Skin of body (tissue), 2 donors: ENCODE measurements around the gene MYOC. TPM values are rescaled to one million over a fixed set of nuclear protein-coding genes. Genes with fewer than 3 reads are reported as not detected.
"Not testable (repeated sequence)": the region's sequence is repeated elsewhere in the genome, so short reads cannot be mapped to it uniquely, and the experiment has no call there.

Source experiments
- DNase-seq: peaks from one replicate; lab custom pipeline; 2025; lab: John Stamatoyannopoulos, UW
- total RNA-seq: library from RNA; depleted of rRNA; stranded (reverse); fragments of >200 nt; gene quantifications from one replicate; pipeline ENCODE4 v1.2.3, GENCODE V29; 2014

The MYOC gene
- total RNA-seq: 0.30 TPM

DNA sequence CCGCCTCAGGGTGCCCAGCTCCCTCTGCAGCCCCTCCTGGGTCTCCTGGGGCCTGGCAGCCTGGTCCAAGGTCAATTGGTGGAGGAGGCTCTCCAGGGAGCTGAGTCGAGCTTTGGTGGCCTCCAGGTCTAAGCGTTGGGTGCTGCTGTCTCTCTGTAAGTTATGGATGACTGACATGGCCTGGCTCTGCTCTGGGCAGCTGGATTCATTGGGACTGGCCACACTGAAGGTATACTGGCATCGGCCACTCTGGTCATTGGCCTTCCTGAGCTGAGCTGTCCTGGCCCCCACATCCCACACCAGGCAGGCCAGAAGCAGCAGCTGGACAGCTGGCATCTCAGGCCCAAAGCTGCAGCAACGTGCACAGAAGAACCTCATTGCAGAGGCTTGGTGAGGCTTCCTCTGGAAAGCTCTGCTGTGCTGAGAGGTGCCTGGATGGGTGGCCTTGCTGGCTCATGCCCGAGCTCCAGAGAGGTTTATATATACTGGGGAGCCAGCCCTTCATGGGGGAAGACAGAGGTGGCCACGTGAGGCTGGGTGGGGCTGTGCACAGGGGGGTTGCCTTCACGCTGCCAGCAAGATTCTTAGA, at the start of gene MYOC:
TSS of gene MYOC (minus strand) at position 455 of the 589 bp plus-strand sequence. CDS start at position 378, 77 bp downstream.
- no peak for DNase-seq

DNA sequence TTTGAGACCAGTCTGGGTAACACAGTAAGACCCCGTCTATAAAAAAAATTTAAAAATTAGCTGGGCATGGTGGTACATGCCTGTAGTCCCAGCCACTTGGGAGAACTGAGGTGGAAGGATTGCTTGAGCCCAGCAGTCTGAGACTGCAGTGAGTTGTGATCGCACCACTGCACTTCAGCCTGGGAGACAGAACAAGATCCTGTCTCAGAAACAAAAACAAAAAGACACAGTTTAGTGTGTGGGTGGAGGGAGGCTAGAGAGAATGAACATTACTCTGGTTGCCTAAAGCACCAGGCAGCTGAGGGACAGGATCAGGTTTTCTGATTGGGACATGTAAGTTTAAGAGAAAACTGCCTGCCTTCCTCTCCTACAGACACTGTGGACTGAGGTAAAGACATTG, 47.0 kb upstream of the MYOC start:
- DNase-seq: no peak

GRCh38 chr1:171695772-171696171, 43.3 kb upstream of the MYOC start:
- DNase-seq: not testable (repeated sequence)

DNA sequence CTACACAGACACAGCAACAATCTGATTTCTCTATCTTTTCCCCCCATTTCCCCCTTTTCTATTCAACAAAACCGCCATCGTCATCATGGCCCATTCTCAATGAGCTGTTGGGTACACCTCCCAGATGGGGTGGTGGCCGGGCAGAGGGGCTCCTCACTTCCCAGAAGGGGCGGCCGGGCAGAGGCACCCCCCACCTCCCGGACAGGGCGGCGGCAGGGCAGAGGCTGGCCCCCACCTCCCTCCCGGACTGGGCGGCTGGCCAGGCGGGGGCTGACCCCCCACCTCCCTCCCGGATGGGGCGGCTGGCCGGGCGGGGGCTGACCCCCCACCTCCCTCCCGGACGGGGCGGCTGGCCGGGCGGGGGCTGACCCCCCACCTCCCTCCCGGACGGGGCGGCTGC, 41.1 kb upstream of the MYOC start:
- DNase-seq: not testable (repeated sequence)

DNA sequence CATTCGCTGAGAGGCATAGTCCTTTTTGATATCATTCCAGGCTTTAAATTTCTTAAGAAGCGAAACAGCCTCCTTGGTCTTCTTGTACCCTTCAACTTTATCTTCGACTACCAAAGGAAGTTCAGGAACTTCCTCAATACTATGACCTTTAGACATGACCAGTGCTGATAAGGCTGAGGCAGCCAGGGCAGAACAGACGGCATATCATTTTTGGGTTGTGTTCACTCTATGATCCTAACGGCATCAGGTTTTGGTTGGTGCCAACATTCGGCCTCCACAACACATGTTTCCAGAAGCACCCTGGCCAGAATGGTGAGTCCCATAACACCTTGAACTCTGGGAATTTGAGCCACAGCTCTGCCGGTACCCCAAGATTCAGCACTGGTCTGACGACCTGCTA, 31.4 kb upstream of the MYOC start:
- DNase-seq: no peak

GRCh38 chr1:171680339-171680738, 27.9 kb upstream of the MYOC start:
- DNase-seq: no peak

DNA sequence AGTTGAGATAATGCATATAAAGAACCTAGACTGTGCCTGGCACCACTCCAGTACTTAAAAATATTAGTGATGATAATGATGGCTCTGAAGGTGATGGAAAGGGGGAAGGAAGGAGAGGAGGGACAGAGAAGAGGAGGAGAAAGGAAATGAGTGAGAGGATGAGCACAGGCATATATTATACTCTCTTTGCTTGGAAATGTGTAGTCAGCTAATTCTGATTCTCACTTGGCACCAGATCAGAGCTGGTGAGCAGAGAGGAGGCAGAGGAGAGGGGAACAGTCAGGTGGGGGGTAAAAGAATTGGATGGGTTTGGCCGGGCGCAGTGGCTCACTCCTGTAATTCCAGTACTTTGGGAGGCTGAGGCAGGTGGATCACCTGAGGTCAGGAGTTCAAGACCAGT, 24.3 kb upstream of the MYOC start:
- no peak for DNase-seq

GRCh38 chr1:171674431-171675405, 22.2 kb upstream of the MYOC start:
- DNase-seq: peak; percentile 71

- no peak for DNase-seq
These were observed 18.3 kb upstream of the MYOC start for GRCh38 chr1:171670739-171671138.

- DNase-seq: no peak
These were observed 15.9 kb upstream of the MYOC start for GRCh38 chr1:171668372-171668771.

GRCh38 chr1:171666114-171666769, 13.8 kb upstream of the MYOC start:
- DNase-seq: no peak

DNA sequence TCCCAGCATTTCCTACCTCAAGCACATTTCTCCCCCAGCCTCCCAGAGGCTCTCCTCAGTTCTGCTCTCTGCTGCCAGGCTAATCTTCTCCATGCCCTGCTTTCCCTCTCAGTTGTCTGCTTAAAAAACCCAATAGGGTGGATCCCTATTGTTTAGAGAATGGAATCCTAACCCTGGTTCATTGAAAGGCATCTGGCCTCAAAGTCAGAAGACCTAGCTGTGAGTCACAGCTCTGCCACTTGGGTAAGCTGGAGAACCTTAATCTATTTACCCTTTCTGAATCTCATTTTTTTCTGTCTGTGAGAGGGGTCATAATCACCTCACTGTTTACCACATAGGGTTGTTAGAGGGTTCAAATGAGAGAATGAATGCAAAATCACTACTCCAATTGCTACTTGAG, 12.5 kb upstream of the MYOC start:
- no peak for DNase-seq

DNA sequence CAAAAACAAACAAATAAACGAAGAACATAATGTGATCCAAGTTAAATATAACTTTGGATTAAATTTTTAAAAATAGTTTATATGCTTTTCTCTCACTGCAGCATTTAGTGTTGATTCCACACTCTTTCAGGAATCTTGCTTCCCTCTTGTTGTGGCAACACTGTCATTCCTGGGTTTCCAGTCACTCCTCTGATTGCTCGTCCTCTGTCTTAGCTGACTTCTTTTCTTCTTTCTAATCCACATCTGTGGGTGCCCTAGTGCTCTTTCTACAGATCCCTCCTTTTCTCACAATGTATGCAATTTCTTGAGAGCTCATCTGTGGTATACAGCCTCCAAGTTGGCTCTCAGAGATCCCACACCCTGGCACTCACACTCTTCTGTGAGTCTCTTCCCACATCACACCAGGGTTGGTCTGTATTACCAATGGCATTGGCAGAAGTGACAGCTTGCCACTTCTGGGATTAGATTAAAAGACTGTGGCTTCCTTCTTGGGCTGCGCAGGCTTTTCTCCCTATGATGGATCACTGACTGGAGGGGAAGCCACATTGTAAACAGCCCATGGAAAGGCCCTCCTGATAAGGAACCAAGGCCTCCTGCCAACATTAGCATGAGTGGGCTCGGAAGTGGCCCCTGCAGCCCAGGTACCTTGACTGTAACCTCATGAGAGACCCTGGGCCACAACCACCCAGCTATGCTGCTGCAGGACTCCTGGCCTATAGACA, 11.5 kb upstream of the MYOC start:
- DNase-seq: no peak

GRCh38 chr1:171663036-171663853, 10.8 kb upstream of the MYOC start:
- DNase-seq: no peak

DNA sequence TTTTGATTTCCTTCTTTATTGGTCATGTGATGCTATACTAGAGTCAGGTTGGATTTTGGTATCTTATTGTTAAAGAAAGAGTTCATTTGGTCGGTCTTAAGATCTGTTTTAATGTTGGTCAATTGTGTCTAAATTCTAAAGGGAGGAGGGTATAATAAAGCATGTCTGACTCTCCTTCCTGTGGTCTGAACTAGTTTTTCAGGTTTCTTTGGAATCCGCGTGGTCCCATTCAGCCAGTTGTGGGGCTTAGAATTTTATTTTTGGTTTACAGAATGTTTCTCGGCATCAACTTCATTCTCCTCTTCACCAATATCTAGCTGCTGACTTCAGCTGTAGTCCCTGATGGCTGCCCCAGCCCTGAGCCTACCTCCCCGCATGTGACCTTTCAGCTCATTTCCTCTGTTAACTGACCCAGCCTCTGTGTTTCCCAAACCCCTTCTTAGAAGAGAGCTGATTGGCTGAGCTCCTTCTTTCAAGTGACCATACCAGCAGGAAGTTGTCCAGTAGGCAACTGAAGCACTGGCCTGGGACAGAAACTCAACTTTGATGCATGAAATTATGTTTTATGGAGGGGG, 8.7 kb upstream of the MYOC start:
- no peak for DNase-seq

DNA sequence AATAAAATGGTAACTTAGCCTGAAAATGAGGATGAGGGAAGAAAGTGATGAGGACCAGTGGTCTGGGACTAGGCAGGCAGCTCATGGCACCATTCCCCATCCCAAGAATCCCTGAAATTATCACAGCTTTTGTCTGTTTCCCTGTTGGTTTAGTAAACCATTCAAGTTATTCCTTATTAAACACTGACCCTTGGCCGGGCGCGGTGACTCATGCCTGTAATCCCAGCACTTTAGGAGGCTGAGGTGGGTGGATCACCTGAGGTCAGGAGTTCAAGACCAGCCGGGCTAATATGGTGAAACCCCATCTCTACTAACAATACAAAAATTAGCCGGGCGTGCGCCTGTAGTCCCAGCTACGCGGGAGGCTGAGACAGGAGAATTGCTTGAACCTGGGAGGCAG, 3.7 kb upstream of the MYOC start:
- DNase-seq: not testable (repeated sequence)

DNA sequence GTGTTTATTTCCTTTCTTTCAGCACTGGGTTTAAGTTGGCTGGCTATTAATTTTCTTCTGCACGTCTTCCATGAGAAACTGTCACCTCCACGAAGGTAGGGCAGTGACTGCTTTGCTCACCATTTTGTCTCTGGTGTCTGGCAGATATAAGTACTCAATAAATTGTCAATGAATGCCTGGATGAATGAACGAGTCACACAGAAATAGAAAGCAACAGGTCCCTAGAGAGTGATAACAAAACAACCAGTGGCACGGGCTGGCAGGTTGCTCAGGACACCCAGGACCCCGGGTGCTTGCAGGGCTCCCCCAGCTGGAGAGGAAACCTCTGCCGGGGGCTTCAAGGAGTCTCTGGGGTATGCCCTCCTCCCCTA, 3.2 kb upstream of the MYOC start:
- DNase-seq: no peak

DNA sequence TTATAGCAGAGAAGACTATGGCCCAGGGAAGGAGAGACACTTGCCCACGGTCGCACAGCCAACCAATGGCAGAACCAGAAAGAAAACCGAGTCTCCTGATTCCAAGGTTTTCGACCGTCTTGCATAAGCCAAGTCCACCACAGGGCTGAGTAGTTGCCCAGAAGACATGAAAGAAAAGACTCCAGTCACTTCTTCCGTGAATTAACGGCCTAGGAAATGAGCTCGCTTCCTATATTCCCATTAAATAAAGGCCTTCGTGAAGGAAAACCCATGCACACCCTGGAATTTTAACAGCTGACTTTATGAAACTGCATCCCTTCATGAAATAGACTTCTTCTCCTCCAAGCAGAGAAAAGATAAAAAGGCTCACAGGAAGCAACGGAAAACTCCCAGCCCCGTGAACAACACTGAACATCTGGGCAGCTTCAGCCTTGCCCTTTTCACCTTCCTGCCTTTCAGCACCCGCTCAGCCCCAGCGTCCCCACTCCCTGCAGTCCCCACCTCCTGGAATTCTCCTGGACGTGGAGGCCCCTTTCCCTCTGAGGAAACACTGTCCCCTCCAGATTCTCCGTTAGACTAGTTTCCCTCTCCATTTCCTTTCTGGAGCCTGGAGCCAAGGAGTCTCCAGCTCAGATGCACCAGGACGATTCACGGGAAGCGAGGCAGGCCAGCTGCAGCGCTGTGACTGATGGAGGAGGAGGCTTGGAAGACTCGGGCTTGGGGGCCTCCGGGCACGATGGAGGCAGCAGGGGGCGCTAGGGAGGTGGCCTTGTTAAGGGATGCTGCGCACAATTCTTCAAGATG, 2.7 kb upstream of the MYOC start:
- DNase-seq: peak; percentile 94

DNA sequence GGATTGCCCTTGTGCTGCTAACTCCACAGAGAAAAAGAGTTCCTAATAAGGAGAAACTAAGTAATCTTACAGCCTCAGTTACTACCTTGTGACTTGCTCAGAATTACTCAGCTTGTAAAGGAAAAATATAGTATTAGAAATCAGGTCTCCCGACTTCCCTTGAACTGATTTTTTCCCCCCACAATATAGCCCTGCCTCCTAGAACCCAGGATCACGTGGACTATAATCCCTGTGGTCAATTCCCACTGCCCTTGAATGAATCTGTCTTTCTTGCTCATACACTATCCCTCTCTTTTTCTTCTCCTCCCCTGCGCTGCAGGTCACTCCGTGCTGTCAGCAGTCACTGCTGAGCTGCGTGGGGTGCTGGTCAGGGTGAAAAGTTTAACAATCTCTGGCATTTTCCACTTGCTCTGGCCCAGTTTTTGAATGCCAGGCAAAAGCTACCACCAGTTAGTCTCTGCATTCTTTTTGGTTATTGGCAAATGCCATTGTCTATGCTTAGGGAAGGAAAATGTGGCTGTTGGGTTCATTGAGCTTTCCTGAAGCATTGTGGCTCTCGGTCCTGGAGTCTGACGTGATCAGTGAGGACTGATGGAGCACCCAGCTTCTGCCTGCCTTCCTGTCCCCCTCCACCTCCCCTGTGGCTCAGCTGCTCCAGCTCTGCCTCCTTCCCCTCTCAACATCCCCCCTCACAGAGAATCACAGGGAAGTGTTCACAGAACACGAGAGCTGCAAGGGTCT, 1.9 kb upstream of the MYOC start:
- no peak for DNase-seq
